ENCODE measurements around the gene PSMD14. TPM values are rescaled to one million over a fixed set of nuclear protein-coding genes. Genes with fewer than 3 reads are reported as not detected.

PSMD14 gene
- total RNA-seq, 2 donors from 2014 or later: 6.6 to 26.2 TPM

GRCh38 chr2:161423421-161424393, 115.5 kb downstream of the PSMD14 start:
- Histone ChIP-seq H3K4me1 (peaks cover 30% of the 10 kb centered on the region), H3K4me3 (no peak overlapping the region), H3K27ac (no peak overlapping the region), H3K9me3 (no peaks in the 10 kb centered on the region), H3K36me3 (replicated peaks in 1 of 2; ENCODE audit: insufficient read depth in 1 of 2, low read depth in 2 of 2) (no peaks in the 10 kb centered on the region), H3K27me3 (peaks cover 0 to 55% of the 10 kb centered on the region in 2 donors)
- 6 to 12% methylated on average over 45 to 117 of the region's 125 CpGs for WGBS, 2 donors
- ATAC-seq (peak; percentile 49), DNase-seq (no peak)
- TF ChIP-seq POLR2A (IDR thresholded peaks at IDR 0.05) (no peak), CTCF (IDR thresholded peaks at IDR 0.05) (no peak)
- intact Hi-C loops (cut with DNase I): no loop called here

- Histone ChIP-seq H3K4me1 (peaks cover 24% of the 10 kb centered on the region), H3K27me3 (peaks cover 0 to 49% of the 10 kb centered on the region in 2 donors), H3K4me3 (no peak overlapping the region), H3K36me3 (replicated peaks in 1 of 2; ENCODE audit: insufficient read depth in 1 of 2, low read depth in 2 of 2) (no peaks in the 10 kb centered on the region), H3K27ac (no peak overlapping the region), H3K9me3 (no peaks in the 10 kb centered on the region)
- ATAC-seq: no peak
- WGBS, 2 donors: 19 to 26% methylated on average over 9 of the region's 9 CpGs
- no peak for TF ChIP-seq CTCF (IDR thresholded peaks at IDR 0.05)
- TF ChIP-seq POLR2A (IDR thresholded peaks at IDR 0.05): no peak
- no peak for DNase-seq
- intact Hi-C loops (cut with DNase I): no loop called here
Observed at GRCh38 chr2:161424394-161424769, 116.2 kb downstream of the PSMD14 start.

GRCh38 chr2:161424891-161425727, 116.9 kb downstream of the PSMD14 start:
- Histone ChIP-seq H3K4me1 (peaks cover 24% of the 10 kb centered on the region), H3K4me3 (no peak overlapping the region), H3K36me3 (replicated peaks in 1 of 2; ENCODE audit: insufficient read depth in 1 of 2, low read depth in 2 of 2) (no peaks in the 10 kb centered on the region), H3K9me3 (no peaks in the 10 kb centered on the region), H3K27me3 (peaks cover 0 to 48% of the 10 kb centered on the region in 2 donors), H3K27ac (no peak overlapping the region)
- ATAC-seq: no peak
- TF ChIP-seq POLR2A (IDR thresholded peaks at IDR 0.05) (no peak), CTCF (IDR thresholded peaks at IDR 0.05) (no peak)
- intact Hi-C loops (cut with DNase I): no loop called here
- DNase-seq: no peak
- 20 to 25% methylated on average over 4 of the region's 4 CpGs for WGBS, 2 donors

- no peak for DNase-seq
- TF ChIP-seq POLR2A (IDR thresholded peaks at IDR 0.05) (no peak), CTCF (IDR thresholded peaks at IDR 0.05) (no peak)
- H3K9me3 ChIP-seq: no peaks in the 10 kb centered on the region
- WGBS, 2 donors: 25 to 31% methylated on average over 17 of the region's 17 CpGs
- no peak overlapping the region for H3K4me3 ChIP-seq
- ATAC-seq: no peak
- H3K27ac ChIP-seq: no peak overlapping the region
- H3K27me3 ChIP-seq: peaks cover 0 to 48% of the 10 kb centered on the region in 2 donors
- peaks cover 24% of the 10 kb centered on the region for H3K4me1 ChIP-seq
- intact Hi-C loops (cut with DNase I): no loop called here
- no peaks in the 10 kb centered on the region for H3K36me3 ChIP-seq (replicated peaks in 1 of 2; ENCODE audit: insufficient read depth in 1 of 2, low read depth in 2 of 2)
Observed at GRCh38 chr2:161425728-161426454, 117.7 kb downstream of the PSMD14 start.

All from body of pancreas (tissue), 4 donors.